Prostate gland (tissue), 2 donors: ENCODE data around the gene KCTD20.

Experiments used
- POLR2A ChIP-seq: fragments of 450-650 bp; IDR thresholded peaks from one replicate; pipeline ENCODE4 v1.6.1; 2016; ENCODE audit warnings: antibody characterized with exemption, mild to moderate bottlenecking
- POLR2AphosphoS5 ChIP-seq: sonication (generic); formaldehyde crosslinking; IDR thresholded peaks from one replicate; pipeline ENCODE4 v1.6.1; 2017; ENCODE audit warnings: antibody characterized with exemption
- TF ChIP-seq, protein P1 (sequence below), 4 experiments: fragments of 200-600 bp in 2 of 4; fragments of 450-650 bp in 2 of 4; sonication (generic) in 2 of 4; IDR thresholded peaks; 1 replicate in 3 of 4; 2 replicates in 1 of 4; pipeline ENCODE4 v1.5.1; 2016 to 2019; ENCODE audit warnings: antibody characterized with exemption in 4 of 4, mild to moderate bottlenecking in 2 of 4, moderate library complexity in 2 of 4

DNA sequence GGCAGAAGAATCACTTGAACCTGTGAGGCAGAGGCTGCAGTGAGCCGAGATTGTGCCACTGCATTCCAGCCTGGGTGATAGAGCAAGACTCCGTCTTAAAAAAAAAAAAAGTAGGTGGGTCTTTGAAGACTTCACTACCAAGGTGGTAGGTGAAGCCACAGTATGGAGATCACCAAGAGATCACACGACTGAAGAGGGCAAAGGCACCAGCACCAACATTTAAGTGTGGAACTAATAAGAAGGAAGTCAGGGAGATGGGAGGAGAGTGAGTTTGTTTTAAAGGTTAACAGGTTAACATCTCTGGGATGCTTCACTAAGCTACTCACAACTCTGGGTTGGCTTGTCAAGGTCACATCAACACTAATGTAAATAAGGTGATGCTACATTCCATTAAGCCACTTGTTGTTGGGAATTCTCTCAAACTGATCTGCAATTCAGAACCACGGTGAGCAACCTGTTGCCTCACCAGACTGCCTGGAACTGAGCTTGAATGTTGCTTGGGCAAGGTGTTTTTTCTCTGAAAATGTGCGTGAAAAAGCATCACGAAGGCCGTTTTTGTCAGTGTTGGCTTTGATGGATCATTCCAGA, 48.7 kb downstream of the KCTD20 start:
- TF ChIP-seq, protein P1, sequence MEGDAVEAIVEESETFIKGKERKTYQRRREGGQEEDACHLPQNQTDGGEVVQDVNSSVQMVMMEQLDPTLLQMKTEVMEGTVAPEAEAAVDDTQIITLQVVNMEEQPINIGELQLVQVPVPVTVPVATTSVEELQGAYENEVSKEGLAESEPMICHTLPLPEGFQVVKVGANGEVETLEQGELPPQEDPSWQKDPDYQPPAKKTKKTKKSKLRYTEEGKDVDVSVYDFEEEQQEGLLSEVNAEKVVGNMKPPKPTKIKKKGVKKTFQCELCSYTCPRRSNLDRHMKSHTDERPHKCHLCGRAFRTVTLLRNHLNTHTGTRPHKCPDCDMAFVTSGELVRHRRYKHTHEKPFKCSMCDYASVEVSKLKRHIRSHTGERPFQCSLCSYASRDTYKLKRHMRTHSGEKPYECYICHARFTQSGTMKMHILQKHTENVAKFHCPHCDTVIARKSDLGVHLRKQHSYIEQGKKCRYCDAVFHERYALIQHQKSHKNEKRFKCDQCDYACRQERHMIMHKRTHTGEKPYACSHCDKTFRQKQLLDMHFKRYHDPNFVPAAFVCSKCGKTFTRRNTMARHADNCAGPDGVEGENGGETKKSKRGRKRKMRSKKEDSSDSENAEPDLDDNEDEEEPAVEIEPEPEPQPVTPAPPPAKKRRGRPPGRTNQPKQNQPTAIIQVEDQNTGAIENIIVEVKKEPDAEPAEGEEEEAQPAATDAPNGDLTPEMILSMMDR (IDR thresholded peaks at IDR 0.05) = no peak
- TF ChIP-seq POLR2A = no peak
- TF ChIP-seq POLR2AphosphoS5 = no peak
